Omental fat pad (tissue), 4 donors: ENCODE results near the gene TCHHL1. TPM values are rescaled to one million over a fixed set of nuclear protein-coding genes. Genes with fewer than 3 reads are reported as not detected.

Experiments used
- ATAC-seq: fragments of 150-250 bp; one replicate; pipeline ENCODE4 v1.9.1; 2016; ENCODE audit warnings: mild to moderate bottlenecking, moderate library complexity; ENCODE audit not compliant: low FRiP score
- DNase-seq: peaks from one replicate; pipeline ENCODE4 v3.0.0-alpha.2; 2019; ENCODE audit warnings: low spot score
- total RNA-seq, 4 donors: library from RNA; depleted of rRNA; stranded (reverse); fragments of >200 nt; gene quantifications; one replicate each; pipeline ENCODE4 v1.1.0, GENCODE V29; 2016
- TF ChIP-seq, protein P1 (sequence below), 3 donors: fragments of 450-650 bp; IDR thresholded peaks; one replicate each; pipeline ENCODE4 v1.5.1; 2016 to 2017; ENCODE audit warnings: antibody characterized with exemption in 3 of 3, mild to moderate bottlenecking in 3 of 3, moderate library complexity in 2 of 3

Gene TCHHL1
- total RNA-seq, 4 donors from 2014 or later: not detected

GRCh38 chr1:152048416-152049009 lies 40.4 kb downstream of the TCHHL1 start:
- ATAC-seq (peak; percentile 50), DNase-seq (no peak)
- TF ChIP-seq, protein P1, sequence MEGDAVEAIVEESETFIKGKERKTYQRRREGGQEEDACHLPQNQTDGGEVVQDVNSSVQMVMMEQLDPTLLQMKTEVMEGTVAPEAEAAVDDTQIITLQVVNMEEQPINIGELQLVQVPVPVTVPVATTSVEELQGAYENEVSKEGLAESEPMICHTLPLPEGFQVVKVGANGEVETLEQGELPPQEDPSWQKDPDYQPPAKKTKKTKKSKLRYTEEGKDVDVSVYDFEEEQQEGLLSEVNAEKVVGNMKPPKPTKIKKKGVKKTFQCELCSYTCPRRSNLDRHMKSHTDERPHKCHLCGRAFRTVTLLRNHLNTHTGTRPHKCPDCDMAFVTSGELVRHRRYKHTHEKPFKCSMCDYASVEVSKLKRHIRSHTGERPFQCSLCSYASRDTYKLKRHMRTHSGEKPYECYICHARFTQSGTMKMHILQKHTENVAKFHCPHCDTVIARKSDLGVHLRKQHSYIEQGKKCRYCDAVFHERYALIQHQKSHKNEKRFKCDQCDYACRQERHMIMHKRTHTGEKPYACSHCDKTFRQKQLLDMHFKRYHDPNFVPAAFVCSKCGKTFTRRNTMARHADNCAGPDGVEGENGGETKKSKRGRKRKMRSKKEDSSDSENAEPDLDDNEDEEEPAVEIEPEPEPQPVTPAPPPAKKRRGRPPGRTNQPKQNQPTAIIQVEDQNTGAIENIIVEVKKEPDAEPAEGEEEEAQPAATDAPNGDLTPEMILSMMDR (IDR thresholded peaks at IDR 0.05): no peak

DNA sequence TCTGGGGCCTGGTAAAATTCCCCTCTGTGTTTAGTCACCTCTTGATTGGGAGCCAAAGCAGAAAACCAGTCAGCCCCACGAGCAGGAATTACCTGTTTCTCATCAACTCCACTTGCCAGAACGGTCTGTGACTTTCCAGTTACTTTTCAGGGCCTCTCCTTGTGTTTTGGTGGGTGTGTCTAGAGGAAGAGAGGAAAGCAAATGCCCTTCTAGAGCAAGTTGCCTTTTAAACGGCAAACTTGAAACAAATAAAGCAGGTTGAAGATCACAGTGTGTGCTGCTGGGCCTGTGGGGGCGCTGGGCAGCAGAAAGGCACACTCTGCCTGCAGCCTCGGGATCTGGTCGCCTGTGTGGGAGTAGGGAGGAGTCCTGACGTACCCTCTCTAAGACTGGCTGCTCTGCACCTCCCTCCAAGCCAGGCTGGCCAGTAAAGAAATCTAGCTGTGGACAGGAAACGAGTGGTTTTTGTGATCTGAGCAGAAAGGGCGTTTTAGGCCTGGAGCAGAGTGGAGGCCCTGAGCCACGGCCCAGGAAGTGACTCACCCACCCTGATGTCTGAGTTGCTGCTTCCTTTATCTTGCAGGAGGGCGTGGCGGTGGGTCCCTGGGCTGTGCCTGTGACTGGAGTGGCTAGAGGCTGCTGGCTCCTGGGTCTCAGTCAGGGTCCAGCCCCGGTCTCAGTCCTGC lies 41.0 kb downstream of the TCHHL1 start:
- DNase-seq (peak; percentile 81), ATAC-seq (peak; percentile 90)

GRCh38 chr1:152047413-152047729 lies 41.5 kb downstream of the TCHHL1 start:
- DNase-seq: no peak
- TF ChIP-seq, protein P1 (IDR thresholded peaks at IDR 0.05): no peak
- no peak for ATAC-seq

More for the DNA sequence above, 41.0 kb downstream of the TCHHL1 start:
- TF ChIP-seq, protein P1 (IDR thresholded peaks at IDR 0.05): no peak

- ATAC-seq: no peak
- TF ChIP-seq, protein P1 (IDR thresholded peaks at IDR 0.05): no peak
Observed at GRCh38 chr1:152044386-152044785, 44.5 kb downstream of the TCHHL1 start.

DNA sequence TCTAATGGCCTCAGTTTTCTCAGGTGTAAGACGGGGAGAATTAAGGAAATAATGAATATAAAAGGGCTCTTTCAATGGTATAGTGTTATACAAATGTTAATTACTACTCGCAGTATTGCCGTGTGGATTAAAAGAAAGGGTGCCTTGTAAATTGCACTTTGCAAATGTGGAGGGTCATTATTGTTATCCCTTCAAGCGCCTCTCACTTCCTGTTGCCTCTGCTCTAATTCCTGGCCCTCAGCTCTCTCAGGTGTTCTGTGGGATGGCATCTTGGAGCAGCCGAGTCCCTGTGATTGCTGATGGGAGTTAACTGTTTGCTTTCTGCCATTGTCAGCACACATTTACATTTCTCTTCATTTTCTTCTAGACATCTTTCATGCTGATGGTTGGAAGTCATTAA lies 45.0 kb downstream of the TCHHL1 start:
- TF ChIP-seq, protein P1 (IDR thresholded peaks at IDR 0.05): no peak
- ATAC-seq (no peak), DNase-seq (no peak)

More at GRCh38 chr1:152044386-152044785, 44.5 kb downstream of the TCHHL1 start:
- DNase-seq: no peak

GRCh38 chr1:152042030-152042429 lies 46.8 kb downstream of the TCHHL1 start:
- no peak for DNase-seq
- no peak for ATAC-seq
- TF ChIP-seq, protein P1 (IDR thresholded peaks at IDR 0.05): no peak

DNA sequence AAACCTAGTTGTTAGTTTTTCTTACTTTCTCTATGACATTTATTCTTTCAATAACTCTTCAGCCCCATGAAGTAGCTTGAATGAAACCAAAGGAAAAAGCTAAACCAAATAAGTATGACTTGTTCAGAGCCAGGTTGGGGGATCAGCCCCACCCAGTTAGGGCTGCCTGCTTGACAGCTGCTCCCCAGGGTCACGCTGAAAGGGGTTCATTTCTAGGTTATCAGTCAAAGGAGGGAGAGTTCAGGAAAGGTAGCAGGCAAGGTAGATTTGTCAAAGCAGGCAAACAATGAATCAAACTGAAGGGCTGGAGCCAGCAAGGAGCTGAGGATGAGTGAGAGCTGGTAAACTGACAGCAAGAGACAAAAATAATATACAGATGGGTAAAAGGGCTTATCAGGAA lies 49.0 kb downstream of the TCHHL1 start:
- TF ChIP-seq, protein P1 (IDR thresholded peaks at IDR 0.05): no peak
- DNase-seq (no peak), ATAC-seq (no peak)
